ENCODE results near the gene PRLHR.
A peak's percentile ranks its signal among the peaks of the same experiment; 100 is the strongest.

PRLHR gene

GRCh38 chr10:118562851-118563250 is 32.6 kb downstream of the PRLHR start:
- no peak for TF ChIP-seq ZFX (IDR thresholded peaks at IDR 0.05)
- no peak for TF ChIP-seq CTCF (conservative IDR thresholded peaks at IDR 0.05)
- no peak overlapping the region for H3K27ac ChIP-seq

- H3K27ac ChIP-seq = no peak overlapping the region
- no peak for TF ChIP-seq ZFX (IDR thresholded peaks at IDR 0.05)
- TF ChIP-seq CTCF (conservative IDR thresholded peaks at IDR 0.05) = no peak
These were observed 37.5 kb downstream of the PRLHR start for GRCh38 chr10:118557946-118558345.

- TF ChIP-seq CTCF (conservative IDR thresholded peaks at IDR 0.05) (no peak), ZFX (IDR thresholded peaks at IDR 0.05) (no peak)
- H3K27ac ChIP-seq = no peak overlapping the region
These were observed 43.8 kb downstream of the PRLHR start for GRCh38 chr10:118551535-118552100.

GRCh38 chr10:118547282-118547681 is 48.2 kb downstream of the PRLHR start:
- H3K27ac ChIP-seq = no peak overlapping the region
- TF ChIP-seq CTCF (conservative IDR thresholded peaks at IDR 0.05) = no peak
- TF ChIP-seq ZFX (IDR thresholded peaks at IDR 0.05) = no peak

- TF ChIP-seq CTCF (conservative IDR thresholded peaks at IDR 0.05) (no peak), ZFX (IDR thresholded peaks at IDR 0.05) (no peak)
- no peak overlapping the region for H3K27ac ChIP-seq
These were observed 49.0 kb downstream of the PRLHR start for GRCh38 chr10:118546479-118546878.

GRCh38 chr10:118545381-118545780 is 50.1 kb downstream of the PRLHR start:
- H3K27ac ChIP-seq = no peak overlapping the region
- TF ChIP-seq ZFX (IDR thresholded peaks at IDR 0.05) (no peak), CTCF (conservative IDR thresholded peaks at IDR 0.05) (no peak)

GRCh38 chr10:118544401-118544948 is 51.0 kb downstream of the PRLHR start:
- H3K27ac ChIP-seq = no peak overlapping the region
- TF ChIP-seq ZFX (IDR thresholded peaks at IDR 0.05) (no peak), CTCF (conservative IDR thresholded peaks at IDR 0.05) (peak; percentile 71)
